ENCODE data around the gene SGMS2.

DNA sequence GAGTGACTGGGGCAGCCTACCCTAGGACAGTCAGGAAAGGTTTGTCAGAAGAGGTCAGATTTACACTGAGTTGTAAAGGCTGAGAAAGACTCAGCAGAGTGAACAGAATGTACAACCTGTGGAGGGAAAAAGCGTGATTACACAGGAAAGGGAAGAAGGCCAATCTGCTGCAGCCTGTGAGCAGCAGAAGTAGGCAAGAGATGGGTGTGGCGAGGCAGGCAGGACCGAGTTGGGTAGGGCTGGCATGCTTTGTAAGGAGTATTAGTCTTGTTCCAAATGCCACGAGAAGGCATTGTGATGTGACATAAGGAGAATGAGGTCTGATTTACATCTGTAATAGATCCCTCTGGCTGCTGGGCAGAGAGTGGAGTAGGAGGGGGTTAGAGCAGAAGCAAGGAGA is 12.6 kb downstream of the SGMS2 start:
- TF ChIP-seq POLR2AphosphoS5 (IDR thresholded peaks at IDR 0.05) = no peak
- TF ChIP-seq, protein P1, sequence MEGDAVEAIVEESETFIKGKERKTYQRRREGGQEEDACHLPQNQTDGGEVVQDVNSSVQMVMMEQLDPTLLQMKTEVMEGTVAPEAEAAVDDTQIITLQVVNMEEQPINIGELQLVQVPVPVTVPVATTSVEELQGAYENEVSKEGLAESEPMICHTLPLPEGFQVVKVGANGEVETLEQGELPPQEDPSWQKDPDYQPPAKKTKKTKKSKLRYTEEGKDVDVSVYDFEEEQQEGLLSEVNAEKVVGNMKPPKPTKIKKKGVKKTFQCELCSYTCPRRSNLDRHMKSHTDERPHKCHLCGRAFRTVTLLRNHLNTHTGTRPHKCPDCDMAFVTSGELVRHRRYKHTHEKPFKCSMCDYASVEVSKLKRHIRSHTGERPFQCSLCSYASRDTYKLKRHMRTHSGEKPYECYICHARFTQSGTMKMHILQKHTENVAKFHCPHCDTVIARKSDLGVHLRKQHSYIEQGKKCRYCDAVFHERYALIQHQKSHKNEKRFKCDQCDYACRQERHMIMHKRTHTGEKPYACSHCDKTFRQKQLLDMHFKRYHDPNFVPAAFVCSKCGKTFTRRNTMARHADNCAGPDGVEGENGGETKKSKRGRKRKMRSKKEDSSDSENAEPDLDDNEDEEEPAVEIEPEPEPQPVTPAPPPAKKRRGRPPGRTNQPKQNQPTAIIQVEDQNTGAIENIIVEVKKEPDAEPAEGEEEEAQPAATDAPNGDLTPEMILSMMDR (IDR thresholded peaks at IDR 0.05) = no peak
